C4-2B (cell line): ENCODE results near the gene C1orf74.

Experiments
- CTCF ChIP-seq: fragments of 450-650 bp; conservative IDR thresholded peaks from 2 replicates; pipeline ENCODE4 v1.5.1; 2017; ENCODE audit warnings: mild to moderate bottlenecking
- ZFX ChIP-seq: fragments of 450-650 bp; IDR thresholded peaks from 2 replicates; pipeline ENCODE4 v1.6.1; 2017

DNA sequence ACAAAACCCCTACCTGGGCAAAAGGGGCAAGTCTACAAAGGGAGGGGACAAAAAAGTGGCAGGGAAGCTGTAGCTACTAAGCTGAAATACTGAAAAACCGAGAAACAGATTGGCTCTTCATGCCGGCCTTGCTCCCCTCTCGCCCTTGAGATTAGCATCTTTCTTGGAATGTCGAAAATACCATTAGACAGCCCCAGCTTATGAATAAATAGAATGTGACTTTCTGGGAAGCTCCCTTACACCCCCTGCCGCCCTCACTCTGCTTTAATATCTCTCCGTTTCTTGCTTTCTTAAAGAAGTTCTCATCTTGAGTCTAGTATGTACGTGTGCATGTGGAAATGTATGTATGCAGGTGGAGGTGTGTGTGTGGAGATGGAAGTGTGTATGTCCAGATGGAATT is 14.4 kb downstream of the C1orf74 start:
- no peak for TF ChIP-seq CTCF
- no peak for TF ChIP-seq ZFX
